ENCODE measurements around the gene PIK3CD.

- TF ChIP-seq CTCF (conservative IDR thresholded peaks at IDR 0.05; ENCODE audit: low read depth in 2 of 2) = no peak
- no peak for TF ChIP-seq EZH2 (IDR thresholded peaks at IDR 0.05; ENCODE audit: low read depth, unreplicated experiment)
- TF ChIP-seq REST (IDR thresholded peaks at IDR 0.05; ENCODE audit: unreplicated experiment) = no peak
- TF ChIP-seq EZH2phosphoT487 (IDR thresholded peaks at IDR 0.05; ENCODE audit: unreplicated experiment) = no peak
- TF ChIP-seq POLR2AphosphoS5 (IDR thresholded peaks at IDR 0.05; ENCODE audit: low read depth) = no peak
- no peak for TF ChIP-seq CREB1 (CRISPR knock-in tag; IDR thresholded peaks at IDR 0.05; ENCODE audit: low read depth)
- no peak for TF ChIP-seq ZNF114 (CRISPR knock-in tag; IDR thresholded peaks at IDR 0.05)
- TF ChIP-seq JUNB (IDR thresholded peaks at IDR 0.05; ENCODE audit: unreplicated experiment) = no peak
- no peak for TF ChIP-seq ZNF331 (CRISPR knock-in tag; IDR thresholded peaks at IDR 0.05; ENCODE audit: low read depth)
- no peak for TF ChIP-seq NANOG (IDR thresholded peaks at IDR 0.05; ENCODE audit: borderline replicate concordance)
- no peak for TF ChIP-seq ETS1 (IDR thresholded peaks at IDR 0.05)
- TF ChIP-seq, protein P1, sequence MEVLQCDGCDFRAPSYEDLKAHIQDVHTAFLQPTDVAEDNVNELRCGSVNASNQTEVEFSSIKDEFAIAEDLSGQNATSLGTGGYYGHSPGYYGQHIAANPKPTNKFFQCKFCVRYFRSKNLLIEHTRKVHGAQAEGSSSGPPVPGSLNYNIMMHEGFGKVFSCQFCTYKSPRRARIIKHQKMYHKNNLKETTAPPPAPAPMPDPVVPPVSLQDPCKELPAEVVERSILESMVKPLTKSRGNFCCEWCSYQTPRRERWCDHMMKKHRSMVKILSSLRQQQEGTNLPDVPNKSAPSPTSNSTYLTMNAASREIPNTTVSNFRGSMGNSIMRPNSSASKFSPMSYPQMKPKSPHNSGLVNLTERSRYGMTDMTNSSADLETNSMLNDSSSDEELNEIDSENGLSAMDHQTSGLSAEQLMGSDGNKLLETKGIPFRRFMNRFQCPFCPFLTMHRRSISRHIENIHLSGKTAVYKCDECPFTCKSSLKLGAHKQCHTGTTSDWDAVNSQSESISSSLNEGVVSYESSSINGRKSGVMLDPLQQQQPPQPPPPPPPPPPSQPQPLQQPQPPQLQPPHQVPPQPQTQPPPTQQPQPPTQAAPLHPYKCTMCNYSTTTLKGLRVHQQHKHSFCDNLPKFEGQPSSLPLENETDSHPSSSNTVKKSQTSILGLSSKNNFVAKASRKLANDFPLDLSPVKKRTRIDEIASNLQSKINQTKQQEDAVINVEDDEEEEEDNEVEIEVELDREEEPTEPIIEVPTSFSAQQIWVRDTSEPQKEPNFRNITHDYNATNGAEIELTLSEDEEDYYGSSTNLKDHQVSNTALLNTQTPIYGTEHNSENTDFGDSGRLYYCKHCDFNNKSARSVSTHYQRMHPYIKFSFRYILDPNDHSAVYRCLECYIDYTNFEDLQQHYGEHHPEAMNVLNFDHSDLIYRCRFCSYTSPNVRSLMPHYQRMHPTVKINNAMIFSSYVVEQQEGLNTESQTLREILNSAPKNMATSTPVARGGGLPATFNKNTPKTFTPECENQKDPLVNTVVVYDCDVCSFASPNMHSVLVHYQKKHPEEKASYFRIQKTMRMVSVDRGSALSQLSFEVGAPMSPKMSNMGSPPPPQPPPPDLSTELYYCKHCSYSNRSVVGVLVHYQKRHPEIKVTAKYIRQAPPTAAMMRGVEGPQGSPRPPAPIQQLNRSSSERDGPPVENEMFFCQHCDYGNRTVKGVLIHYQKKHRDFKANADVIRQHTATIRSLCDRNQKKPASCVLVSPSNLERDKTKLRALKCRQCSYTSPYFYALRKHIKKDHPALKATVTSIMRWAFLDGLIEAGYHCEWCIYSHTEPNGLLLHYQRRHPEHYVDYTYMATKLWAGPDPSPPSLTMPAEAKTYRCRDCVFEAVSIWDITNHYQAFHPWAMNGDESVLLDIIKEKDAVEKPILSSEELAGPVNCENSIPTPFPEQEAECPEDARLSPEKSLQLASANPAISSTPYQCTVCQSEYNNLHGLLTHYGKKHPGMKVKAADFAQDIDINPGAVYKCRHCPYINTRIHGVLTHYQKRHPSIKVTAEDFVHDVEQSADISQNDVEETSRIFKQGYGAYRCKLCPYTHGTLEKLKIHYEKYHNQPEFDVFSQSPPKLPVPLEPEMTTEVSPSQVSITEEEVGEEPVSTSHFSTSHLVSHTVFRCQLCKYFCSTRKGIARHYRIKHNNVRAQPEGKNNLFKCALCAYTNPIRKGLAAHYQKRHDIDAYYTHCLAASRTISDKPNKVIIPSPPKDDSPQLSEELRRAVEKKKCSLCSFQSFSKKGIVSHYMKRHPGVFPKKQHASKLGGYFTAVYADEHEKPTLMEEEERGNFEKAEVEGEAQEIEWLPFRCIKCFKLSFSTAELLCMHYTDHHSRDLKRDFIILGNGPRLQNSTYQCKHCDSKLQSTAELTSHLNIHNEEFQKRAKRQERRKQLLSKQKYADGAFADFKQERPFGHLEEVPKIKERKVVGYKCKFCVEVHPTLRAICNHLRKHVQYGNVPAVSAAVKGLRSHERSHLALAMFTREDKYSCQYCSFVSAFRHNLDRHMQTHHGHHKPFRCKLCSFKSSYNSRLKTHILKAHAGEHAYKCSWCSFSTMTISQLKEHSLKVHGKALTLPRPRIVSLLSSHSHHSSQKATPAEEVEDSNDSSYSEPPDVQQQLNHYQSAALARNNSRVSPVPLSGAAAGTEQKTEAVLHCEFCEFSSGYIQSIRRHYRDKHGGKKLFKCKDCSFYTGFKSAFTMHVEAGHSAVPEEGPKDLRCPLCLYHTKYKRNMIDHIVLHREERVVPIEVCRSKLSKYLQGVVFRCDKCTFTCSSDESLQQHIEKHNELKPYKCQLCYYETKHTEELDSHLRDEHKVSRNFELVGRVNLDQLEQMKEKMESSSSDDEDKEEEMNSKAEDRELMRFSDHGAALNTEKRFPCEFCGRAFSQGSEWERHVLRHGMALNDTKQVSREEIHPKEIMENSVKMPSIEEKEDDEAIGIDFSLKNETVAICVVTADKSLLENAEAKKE (CRISPR knock-in tag; IDR thresholded peaks at IDR 0.05) = no peak
Observed at GRCh38 chr1:9744106-9744799, 92.7 kb downstream of the PIK3CD start.
